ENCODE measurements around the gene NPHP4. TPM values are rescaled to one million over a fixed set of nuclear protein-coding genes. Genes with fewer than 3 reads are reported as not detected.
A peak's percentile ranks its signal among the peaks of the same experiment; 100 is the strongest.

The NPHP4 gene
- total RNA-seq, 1 donor, result 8.0 TPM

- Histone ChIP-seq H3K27ac (ENCODE audit: low read depth, low read length) (no peak overlapping the region), H3K4me2 (ENCODE audit: insufficient read depth, low read length) (no peak overlapping the region), H3K4me3 (ENCODE audit: insufficient read depth, low read length) (no peak overlapping the region), H3K27me3 (ENCODE audit: insufficient read depth, low read length) (no peaks in the 10 kb centered on the region), H3K9me3 (ENCODE audit: low read depth, low read length) (peaks cover 4% of the 10 kb centered on the region), H2AFZ (ENCODE audit: low read length) (no peak overlapping the region), H3K79me2 (ENCODE audit: insufficient read depth, low read length) (no peaks in the 10 kb centered on the region), H3K4me1 (ENCODE audit: insufficient read depth, low read length) (no peaks in the 10 kb centered on the region), H4K20me1 (ENCODE audit: insufficient read depth, low read length) (no peaks in the 10 kb centered on the region), H3K36me3 (ENCODE audit: insufficient read depth, low read length) (no peaks in the 10 kb centered on the region)
- no peak for TF ChIP-seq CTCF (IDR thresholded peaks at IDR 0.05; ENCODE audit: extremely low read depth, low read depth, low read length)
- DNase-seq (ENCODE audit: insufficient read length, low spot score, missing footprints), result peak; percentile 71
These were observed 178.1 kb downstream of the NPHP4 start for GRCh38 chr1:5814046-5814619.

GRCh38 chr1:5813480-5813879 lies 178.7 kb downstream of the NPHP4 start:
- no peaks in the 10 kb centered on the region for H3K36me3 ChIP-seq (ENCODE audit: insufficient read depth, low read length)
- no peaks in the 10 kb centered on the region for H3K79me2 ChIP-seq (ENCODE audit: insufficient read depth, low read length)
- no peak for TF ChIP-seq CTCF (IDR thresholded peaks at IDR 0.05; ENCODE audit: extremely low read depth, low read depth, low read length)
- no peaks in the 10 kb centered on the region for H3K4me1 ChIP-seq (ENCODE audit: insufficient read depth, low read length)
- no peak overlapping the region for H3K4me2 ChIP-seq (ENCODE audit: insufficient read depth, low read length)
- H3K9me3 ChIP-seq (ENCODE audit: low read depth, low read length), result peaks cover 6% of the 10 kb centered on the region
- H3K27me3 ChIP-seq (ENCODE audit: insufficient read depth, low read length), result no peaks in the 10 kb centered on the region
- H3K27ac ChIP-seq (ENCODE audit: low read depth, low read length), result no peak overlapping the region
- no peak for DNase-seq (ENCODE audit: insufficient read length, low spot score, missing footprints)
- no peaks in the 10 kb centered on the region for H4K20me1 ChIP-seq (ENCODE audit: insufficient read depth, low read length)
- H3K4me3 ChIP-seq (ENCODE audit: insufficient read depth, low read length), result no peak overlapping the region
- no peak overlapping the region for H2AFZ ChIP-seq (ENCODE audit: low read length)

Small RNA genes within 50 kb of the gene (small RNA-seq; reads per million reads assigned to genes)
- gene MIR4689, result not detected

Other genes starting within 250 kb of the NPHP4 start
- gene KCNAB2, start 53.5 kb upstream of the NPHP4 start, total RNA-seq, result 5.0 and 5.8 TPM in 2 replicates
- gene CHD5, start 187.9 kb upstream of the NPHP4 start, total RNA-seq, result under 0.01 TPM in 1 of 2 replicates, not detected in the other
- gene RPL22, start 207.2 kb upstream of the NPHP4 start, total RNA-seq, result 93.0 and 99.3 TPM in 2 replicates
- 10.6 and 42.7 TPM in 2 replicates for gene RNF207, start 213.7 kb upstream of the NPHP4 start, total RNA-seq
- 60.8 and 63.6 TPM in 2 replicates for gene ICMT, start 243.5 kb upstream of the NPHP4 start, total RNA-seq